C4-2B (cell line): ENCODE measurements around the gene CIRBP.

Experiments
- ZFX ChIP-seq: fragments of 450-650 bp; IDR thresholded peaks from 2 replicates; pipeline ENCODE4 v1.6.1; 2017
- TF ChIP-seq, protein P1 (sequence below): fragments of 450-650 bp; conservative IDR thresholded peaks from 2 replicates; pipeline ENCODE4 v1.5.1; 2017; ENCODE audit warnings: mild to moderate bottlenecking

DNA sequence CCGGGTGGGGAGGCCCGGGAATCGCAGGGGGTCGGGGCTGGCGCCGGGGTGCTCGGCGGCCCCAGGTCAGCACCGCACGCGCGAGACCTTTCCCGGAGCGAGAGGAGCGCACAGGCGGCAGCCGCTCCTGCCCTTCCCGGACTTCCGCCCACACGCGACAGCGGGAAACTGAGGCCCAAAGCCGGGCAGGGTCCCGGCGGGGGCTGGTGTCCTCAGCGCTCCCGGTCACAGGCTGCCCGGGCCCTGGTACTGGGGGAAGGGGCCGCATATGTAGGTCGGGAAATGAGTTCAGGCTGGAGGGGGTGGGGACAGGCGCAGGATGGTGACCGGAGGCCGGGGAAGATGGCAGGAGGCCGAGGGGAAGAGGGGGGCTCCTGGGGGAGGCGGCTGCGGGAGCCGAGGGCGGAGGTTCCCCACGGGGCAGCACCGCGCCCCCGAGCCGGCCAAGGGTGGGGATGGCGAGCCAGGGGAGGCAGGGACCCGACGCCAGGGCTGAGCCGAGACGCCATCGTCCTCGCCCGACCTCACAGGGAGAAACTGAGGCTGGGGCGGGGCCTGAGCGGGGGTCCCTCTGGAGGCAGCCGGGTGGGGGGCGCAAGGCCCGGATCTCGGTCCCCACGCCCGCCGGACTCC lies 32.0 kb upstream of the CIRBP start:
- TF ChIP-seq, protein P1, sequence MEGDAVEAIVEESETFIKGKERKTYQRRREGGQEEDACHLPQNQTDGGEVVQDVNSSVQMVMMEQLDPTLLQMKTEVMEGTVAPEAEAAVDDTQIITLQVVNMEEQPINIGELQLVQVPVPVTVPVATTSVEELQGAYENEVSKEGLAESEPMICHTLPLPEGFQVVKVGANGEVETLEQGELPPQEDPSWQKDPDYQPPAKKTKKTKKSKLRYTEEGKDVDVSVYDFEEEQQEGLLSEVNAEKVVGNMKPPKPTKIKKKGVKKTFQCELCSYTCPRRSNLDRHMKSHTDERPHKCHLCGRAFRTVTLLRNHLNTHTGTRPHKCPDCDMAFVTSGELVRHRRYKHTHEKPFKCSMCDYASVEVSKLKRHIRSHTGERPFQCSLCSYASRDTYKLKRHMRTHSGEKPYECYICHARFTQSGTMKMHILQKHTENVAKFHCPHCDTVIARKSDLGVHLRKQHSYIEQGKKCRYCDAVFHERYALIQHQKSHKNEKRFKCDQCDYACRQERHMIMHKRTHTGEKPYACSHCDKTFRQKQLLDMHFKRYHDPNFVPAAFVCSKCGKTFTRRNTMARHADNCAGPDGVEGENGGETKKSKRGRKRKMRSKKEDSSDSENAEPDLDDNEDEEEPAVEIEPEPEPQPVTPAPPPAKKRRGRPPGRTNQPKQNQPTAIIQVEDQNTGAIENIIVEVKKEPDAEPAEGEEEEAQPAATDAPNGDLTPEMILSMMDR, result no peak
- 0 out of 2 replicates have a peak, but pooled peaks have one; percentile 5 for TF ChIP-seq ZFX
